SK-MEL-5 (cell line): ENCODE measurements around the gene PTN. TPM values are rescaled to one million over a fixed set of nuclear protein-coding genes. Genes with fewer than 3 reads are reported as not detected.

Source experiments
- DNase-seq: peaks from one replicate; pipeline ENCODE4 v3.0.0-alpha.2; 2016; ENCODE audit warnings: low read depth, low spot score
- in situ Hi-C: cut with HindIII; loops from 2 replicates; pipeline ENCODE4 v1.10.0; 2016; ENCODE audit warnings: low sequenced_read_pairs, high pct_unique_total_duplicates, low pct_unique_long_range_greater_than_20kb
- total RNA-seq: library from RNA; depleted of rRNA; stranded (reverse); fragments of >200 nt; shearing (Covaris generic); gene quantifications from 2 replicates; pipeline ENCODE4 v1.2.3, GENCODE V29; 2014

PTN gene
- total RNA-seq, 1 experiment from 2014 or later: 1.8 TPM

DNA sequence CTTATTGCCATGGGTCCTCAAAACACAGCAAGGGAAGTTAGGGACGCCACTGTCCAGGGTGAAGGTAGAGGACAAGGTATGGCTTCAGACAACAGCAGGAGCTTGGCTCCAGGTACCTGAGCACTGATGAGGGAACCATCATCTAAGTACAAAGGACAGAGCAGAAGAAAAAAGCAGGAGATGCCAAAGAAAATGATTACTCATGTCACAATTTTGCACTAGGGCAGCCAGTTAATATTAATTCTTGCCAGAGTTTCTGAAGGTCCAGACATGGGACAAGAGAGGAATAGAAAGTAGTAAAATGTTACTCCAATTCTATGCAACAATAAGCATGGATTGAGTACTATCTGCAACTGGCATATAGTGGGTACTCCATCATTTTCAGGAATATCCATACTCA lies 14.1 kb downstream of the PTN start:
- no peak for DNase-seq
- in situ Hi-C loops: no loop called here

DNA sequence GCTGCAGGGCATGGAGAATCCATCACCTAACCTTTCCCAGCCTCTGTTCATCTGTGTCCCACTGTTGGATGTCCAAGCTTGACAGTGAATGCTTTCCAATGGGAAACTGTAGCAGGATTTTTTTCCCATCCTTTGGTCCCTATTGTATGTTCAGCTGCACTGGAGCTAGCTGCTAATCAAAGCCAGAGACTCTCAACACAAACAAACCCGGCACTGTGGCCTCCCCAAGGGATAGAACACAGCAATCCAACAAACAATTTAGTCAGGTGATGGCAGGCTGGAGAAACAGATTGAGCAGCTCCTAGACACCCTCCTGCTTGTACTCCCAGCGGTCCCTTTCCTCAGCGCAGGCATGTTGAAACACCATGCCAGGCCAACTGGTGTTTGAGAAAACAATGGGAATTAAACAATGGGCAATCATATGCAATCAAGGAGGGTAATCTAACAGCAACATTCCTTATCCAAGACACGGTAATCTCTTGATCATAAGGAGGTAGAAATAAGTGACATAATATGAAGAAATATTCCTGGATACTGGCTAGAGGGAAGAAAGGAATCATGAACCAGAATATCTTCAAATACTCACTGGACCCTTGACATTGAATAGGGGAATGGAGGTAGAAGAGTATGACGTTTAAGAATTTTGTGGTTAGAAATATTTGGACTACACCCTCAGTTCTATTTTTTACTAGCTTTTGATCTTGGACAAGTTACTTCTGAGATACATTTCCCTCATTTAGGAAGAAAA lies 15.0 kb downstream of the PTN start:
- in situ Hi-C loops: no loop called here
- peak; percentile 20 for DNase-seq

DNA sequence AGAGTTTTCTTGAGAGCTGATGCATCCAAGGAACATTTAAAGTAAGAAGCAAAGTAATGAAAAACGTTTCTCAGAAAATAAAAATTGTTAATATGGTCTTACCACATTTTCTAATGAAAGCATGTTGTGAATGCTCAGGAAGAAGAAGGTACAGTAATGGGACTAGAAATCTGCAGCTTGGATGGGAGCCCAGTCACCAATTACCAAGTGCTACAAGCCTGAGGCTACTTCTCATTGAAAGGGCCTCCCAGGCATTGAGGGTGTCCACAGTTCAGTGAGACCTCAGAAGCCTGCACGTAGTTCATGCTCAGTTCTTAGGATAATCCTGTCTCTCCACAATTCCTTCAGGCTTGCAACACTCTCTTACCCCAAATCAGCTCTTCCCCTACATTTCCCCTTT lies 17.6 kb downstream of the PTN start:
- DNase-seq: no peak
- in situ Hi-C loops: no loop called here

DNA sequence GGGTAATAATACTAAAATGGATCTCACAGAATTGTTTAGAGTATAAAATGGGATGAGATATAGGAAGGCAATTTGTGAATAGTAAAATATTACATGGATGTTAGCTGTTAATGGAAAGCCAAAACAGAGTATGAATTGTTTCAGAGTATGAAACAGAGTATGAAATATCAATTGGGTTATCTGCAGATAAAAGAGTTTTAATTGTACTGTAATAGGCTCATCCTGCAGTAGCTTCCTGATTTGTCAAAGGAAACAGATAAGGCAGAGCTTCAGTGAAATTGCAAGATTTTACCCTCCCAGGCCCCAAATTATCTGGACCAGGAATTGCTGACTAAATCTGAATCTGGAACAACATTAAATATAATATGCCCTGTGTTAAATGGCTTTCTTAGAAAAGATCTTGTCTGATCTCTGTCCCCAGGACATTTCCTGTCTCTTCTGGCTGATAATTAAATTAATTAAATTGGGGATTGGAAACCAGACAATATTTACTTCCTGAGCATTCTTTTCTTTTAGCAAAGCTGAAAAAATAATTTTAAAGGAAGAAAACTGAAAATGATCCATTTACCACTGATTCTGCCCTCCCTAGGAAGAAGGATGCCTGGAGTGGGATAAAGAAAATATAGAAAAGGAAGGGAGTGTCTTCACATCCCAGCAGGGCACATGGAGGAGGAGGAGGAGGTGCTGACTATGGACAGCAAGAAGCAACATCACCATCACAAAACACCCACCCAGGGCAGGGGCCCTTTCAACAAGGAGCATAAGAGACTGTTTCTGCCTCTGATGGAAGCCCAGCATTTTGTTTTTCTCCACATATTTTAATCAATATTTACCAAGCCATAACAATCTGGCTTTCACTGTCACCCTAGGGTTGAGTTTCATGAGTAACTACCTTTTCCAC lies 18.5 kb downstream of the PTN start:
- DNase-seq: no peak
- in situ Hi-C loops: no loop called here

DNA sequence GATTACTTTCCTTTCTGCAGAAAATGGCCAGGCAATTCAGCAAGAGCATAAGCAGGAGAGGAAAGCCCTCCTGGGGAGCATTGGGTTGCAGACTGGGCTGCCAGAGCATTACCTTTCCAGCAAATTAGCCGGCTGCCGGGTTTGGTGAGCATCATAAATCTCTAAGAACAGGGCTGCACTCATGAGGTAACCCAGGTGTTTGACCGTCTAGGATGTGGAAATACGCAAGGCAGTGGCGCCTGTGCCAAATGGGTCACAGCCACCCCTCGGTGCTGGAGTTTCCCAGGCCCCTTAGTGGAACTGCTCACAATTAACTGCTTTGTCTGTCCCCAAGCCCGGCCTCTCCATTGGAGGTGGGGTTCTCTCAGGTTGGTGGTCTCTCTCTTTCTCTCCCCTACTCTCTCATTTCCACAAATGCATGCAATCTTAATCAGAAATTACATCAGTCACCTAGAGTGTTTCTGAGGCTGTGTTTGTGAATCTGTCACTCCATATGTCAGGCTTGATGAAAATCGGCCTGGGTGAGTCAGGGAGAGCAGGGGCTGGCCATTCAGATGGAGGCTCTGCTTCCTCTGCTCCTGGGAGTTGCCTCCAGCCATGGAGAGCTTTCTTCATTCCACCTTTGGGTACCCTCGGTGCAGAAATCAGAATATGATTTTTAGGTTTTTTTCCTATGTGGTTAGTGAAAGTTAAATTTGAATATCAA lies 26.7 kb downstream of the PTN start:
- in situ Hi-C loops: no loop called here
- no peak for DNase-seq

DNA sequence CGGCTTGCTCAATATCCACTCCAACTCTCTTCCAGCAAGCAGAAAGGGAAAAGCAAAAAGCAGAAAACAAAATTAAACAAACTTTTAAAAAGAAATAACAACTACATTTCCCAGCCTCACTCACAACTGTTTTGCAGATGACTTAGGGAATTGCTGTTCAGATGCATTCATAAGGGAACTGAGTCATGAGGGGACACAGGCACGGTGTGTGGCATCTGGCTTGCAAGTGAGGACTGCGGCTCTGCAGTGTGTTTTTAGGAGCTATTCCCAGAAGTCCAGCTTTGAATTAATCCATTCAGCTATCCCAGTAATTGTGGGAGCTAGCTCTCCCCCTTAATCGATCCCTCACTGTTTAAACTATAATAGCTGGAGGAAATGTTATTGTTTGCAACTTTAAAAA lies 30.3 kb downstream of the PTN start:
- DNase-seq: no peak
- in situ Hi-C loops: no loop called here

DNA sequence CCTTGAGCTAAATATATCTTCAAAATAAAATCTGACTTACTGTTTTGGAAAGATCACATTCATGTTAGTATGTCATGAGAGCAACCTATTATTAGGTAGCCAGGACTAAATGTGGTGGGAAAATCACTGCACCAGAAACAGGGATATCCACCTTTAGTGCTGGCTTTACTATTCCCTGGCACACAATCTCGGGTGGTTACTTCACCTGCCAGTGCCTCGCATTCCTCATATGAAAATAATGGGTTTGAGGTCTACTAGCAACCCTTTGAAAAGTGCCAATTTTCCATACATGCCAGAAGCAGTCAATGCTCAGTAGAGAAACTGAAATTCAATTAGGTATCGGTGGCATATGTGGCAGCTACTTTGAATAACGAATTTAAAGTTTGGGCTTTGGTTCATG lies 36.8 kb downstream of the PTN start:
- in situ Hi-C loops: no loop called here
- DNase-seq: no peak

DNA sequence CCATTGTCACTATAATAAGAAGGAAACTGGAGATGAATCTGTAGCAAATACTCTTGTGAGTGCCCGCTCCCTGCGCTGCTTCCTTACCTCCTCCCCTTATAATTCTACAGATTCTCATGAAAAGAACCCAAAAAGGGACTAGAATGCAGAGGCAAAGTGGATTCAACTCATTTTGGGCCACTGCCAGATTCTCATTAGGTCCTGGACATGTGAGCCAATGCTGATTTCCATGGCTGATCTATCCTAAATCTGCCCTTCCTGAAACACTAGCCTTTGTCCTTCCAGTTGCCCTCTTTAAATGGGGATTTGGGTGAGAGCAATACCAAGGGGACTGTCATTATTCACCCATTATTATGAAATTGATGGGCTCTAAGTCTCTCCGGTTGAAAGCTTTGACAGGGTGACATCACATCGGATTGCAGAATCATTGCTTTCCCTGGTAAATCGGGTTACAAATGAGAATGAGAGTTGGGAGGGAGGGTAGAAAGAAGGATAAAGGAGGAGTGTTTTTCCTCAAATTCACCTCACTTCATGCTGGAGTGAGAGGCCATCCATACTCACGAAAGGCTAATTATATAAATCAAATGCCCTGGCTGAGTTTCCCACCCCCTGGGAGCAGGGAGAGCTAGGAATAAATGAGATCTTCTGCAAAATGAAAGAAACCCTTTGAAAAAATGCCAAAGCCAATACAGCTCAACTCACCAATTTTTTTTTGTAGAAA lies 37.5 kb downstream of the PTN start:
- DNase-seq: no peak

DNA sequence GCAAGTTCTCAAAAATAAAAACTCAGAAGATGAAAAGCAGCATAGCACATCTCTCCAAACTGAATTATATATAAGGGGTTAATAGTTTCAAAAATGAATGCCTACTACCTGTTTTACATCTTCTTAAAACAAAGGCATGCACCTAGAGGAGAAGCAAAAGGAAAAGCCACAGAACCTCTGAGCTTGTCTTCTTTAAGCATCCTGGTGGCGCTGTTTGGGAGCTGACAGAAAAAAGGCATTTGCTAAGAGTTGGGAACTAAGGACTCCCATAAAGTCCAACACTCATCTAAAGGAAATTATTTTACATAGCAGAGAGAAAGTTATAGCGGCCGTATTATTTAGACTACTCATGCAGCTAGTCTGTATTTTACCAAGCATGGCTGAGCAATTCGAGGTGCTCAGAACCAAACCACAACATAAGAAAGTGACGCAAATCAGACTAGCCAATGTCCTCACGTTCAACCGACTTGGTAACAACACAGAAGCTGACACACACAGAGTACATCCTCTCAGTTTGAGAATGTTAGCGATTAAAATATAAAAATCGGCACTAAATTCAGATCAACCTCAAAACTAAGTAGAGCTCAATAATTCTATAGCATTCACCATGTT lies 38.8 kb downstream of the PTN start:
- peak; percentile 15 for DNase-seq
- in situ Hi-C loops: no loop called here

More for the DNA sequence above, 37.5 kb downstream of the PTN start:
- in situ Hi-C loops: no loop called here

DNA sequence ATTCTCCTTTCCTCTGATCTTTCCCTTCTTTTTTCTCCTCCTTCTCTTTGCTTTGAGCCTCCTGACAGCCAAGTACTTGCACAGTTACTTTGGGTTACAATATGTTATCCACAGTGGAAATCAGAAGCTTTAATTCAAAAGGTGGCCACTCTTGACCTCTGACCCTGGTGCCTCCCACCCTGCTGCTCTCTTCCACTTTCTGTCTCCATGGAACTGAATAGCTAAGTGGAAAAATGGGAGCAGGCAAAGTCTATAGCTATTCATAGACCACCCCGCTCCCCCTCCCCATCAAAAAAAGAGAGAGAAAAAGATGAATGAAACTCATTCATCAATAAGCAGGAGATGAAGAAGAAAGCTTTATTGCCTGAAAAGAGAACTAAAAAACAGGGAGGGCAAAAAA lies 39.4 kb downstream of the PTN start:
- DNase-seq: no peak
- in situ Hi-C loops: no loop called here

DNA sequence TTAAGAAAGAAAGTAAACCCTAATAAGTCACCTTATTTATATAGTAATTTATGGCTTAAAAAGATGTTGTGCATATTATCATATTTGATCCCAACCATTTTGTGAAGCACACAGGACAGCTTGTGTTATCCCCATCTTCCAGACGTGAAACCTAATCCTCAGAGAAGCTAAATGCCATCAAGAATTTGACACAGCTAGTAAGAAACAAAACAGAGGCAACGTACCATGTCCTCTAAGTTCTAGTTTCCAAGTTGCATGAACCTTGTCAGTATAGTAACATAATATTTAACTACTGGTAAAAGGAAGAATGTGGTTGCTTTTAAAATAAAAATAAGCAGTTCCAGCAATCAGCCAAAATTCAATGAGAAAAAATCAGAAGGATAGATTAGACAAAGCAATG lies 41.5 kb downstream of the PTN start:
- in situ Hi-C loops: no loop called here
- DNase-seq: no peak

DNA sequence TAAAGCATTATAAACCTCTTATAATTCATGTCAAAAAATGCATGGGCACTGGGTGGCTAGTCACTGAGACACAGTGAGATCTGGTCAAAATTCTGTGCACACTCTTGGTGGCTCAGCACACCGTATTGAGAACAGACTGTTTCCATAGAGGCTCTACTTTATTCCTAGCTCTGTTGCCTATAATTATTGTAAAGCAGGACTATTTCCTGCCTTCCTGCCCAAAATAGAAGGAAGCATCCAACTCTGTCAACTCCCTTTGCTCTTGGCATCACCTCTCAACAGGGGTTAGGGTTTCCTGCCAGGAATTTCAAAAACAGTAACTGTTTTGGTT lies 45.1 kb downstream of the PTN start:
- in situ Hi-C loops: no loop called here
- no peak for DNase-seq

DNA sequence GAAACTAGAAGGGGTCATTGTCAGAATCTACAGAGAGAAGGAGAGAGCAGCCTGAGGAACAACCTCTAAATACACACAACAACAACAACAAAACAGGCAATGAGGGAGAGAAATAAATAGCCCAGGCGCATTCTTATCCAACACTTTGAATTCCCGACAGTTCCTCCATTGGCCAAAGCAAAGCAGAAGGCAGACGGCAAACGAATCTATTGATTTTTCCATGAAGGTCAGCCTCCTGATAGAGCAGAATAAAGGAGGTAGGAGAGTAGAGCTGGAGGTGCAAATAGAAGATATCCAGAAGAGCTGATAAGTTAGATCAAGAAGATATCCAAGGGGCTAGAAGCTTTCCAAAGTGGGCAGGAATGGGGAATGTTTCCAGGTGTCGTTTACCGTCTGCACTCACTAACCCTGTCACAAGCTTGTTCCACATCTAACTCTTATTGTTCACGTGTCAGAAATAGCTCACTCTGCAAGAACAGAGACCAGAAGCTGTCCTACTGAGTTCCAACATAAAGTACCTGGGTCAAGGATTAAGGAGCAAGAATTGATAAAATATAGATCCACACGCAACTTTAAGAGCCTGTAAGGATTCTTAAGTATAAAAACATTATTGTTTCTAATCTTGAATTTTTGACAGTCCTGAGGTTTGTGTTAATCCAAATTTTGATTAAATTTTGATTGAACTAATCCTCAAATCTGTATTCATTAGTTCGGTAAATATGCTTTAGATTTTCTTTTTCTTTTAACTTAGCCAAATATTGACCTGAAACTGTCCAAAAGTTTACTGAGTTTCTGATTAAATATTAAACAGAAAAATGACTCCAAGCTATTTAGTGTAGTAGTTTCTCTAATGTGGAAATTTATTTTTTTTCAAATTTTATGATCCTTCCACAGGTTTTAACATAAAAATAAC lies 45.7 kb downstream of the PTN start:
- no peak for DNase-seq
- in situ Hi-C loops: no loop called here

DNA sequence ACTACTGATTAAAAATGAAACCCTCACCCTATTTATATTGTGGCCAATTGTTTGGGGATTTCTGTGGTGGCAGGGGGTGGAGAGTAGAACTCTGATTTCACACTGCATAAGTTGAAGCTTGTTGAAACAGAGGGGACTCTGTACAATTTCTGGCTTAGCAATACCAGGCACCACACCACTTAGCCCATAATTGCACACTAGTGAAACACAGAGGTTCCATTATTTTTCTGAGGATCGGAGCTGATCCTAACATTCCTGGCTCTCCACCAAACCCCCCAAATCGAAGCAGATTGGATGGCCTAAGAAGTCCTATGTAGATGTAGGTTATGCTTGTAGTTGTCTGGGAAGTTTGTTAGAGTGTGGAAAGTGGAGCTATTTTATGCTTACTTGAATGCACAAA lies 47.0 kb downstream of the PTN start:
- in situ Hi-C loops: no loop called here
- peak; percentile 46 for DNase-seq

DNA sequence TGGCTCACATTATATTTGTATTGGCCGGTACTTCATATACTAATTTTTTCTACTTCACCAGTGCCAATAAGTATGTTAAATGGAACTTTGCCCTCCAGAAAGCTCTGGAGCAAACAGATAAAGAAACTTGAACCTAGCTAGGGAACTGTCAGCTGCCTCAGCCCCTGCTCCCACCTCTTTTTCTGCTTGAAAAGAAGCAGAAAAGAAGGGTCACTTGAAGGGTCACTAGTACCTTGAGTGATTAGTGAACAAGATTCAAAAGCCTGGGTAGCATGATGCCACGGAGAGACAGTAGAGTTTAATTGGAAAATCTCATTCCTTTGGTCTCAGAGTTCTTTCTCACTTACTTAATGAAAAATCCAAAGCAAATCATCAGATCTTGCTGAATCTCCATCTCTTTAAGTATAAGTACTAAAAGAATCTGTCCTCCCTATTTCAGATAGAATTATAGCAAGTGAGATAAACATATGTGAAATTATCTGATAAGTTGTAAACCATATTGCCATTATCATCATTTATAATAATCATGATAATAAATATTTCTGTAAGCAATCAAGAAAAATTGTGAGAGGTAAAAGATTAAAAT lies 47.7 kb downstream of the PTN start:
- DNase-seq: no peak
- in situ Hi-C loops: no loop called here

DNA sequence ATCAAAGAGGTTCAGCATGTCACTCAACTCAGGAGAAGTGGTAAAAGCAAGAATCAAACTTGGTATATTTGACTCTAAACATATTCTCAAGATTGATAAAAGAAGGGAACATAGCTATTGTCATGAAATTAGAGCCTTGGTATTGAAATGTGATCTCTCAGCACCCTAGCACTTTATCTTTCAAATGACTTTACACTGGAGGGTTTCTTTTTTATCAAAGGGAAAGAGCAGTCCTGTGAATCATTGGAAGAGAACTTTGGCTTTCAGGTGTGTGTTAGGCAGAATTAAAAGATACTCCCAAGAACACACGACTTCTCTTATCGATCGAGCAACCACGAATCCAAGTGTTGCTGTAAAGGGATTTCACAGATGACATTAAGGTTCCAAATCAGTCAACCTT lies 54.4 kb downstream of the PTN start:
- DNase-seq: no peak
- in situ Hi-C loops: no loop called here
